ENCODE measurements around the gene RNF141.

The RNF141 gene

GRCh38 chr11:10496296-10496936, 44.6 kb downstream of the RNF141 start:
- no peak for DNase-seq

- no peak for DNase-seq
Observed at GRCh38 chr11:10495464-10495786, 45.6 kb downstream of the RNF141 start.

GRCh38 chr11:10494636-10495463, 46.1 kb downstream of the RNF141 start:
- DNase-seq: no peak

GRCh38 chr11:10493041-10493663, 47.8 kb downstream of the RNF141 start:
- DNase-seq: no peak

- no peak for DNase-seq
Observed at GRCh38 chr11:10492084-10492483, 48.9 kb downstream of the RNF141 start.

- DNase-seq: no peak
Observed at GRCh38 chr11:10490398-10491241, 50.4 kb downstream of the RNF141 start.

- no peak for DNase-seq
Observed at GRCh38 chr11:10490032-10490397, 51.0 kb downstream of the RNF141 start.

DNA sequence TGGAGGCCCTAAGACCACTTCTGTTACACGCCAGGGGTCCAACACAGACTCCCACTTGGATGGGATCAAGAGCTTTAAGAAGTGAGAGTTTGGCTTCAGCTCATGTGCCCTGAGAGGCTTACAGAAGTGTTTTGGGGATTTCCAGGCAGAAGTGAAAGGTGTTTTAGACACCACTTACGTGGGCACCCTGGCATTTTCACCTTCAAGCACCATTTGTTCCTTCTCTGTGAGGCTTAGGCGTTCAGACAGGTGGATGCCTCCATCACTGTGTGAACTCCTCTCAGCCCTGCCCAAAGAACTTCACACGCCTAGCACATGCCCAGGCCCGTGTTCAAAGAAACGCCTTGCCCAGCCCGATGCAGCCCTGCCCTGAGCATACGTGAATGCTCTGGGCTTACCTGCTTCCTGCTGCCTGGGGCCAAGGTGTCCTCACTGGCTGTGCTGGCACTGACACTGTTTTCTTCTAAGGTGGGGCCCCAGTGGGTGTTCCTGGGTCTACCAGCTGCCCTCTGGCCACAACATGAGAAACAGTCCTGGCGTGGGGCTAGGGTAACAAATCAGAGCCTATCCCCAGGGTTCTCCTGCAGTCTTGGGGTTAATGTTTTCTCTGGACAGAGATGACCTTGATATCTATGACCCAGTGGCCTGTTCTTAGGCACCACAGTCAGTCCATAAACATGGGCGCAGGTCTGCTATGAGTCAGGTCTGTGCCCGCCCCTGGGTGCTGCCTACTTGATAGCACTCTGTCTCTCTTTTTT, 51.9 kb downstream of the RNF141 start:
- DNase-seq: peak in 1 of 2 experiments; percentile 1

DNA sequence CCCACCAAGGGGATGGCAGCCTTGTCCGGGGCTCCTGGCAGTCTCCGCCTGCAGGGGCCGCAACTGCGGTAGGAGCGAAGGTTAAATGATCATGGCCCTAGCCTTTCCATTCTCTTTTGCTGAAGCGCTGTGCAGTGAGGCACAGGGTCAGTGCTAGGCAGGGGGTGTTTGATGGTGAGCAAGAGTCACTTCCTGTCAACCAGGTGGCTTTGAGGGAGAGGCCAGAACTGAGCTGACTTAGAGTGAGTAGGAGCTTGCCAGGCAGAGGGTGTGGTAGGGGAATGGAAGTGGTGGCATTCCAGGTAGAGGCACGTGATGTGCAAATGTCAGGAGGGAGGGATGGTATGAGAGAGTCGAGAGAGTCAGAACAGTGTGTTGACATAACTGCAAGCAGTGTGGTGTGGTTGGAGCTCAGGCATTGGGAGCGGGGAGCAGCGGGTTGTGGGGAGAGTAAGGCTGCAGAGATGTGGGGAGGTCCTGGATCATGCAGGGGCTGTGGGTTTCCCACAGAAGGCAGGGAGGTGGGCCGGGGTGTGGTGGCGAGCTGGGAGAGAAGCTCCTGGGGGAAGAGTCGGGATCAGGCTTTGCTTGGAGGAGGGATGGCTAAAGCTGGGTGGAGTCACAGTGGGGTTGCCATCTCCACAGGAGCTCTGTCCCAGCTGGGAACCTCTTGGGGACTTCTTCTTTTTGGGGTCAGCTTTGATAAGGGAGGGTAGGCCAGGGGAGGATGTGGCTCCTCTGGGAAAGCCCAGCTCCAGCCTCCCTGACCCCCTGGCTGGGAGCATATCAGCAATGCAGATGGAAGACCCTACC, 52.7 kb downstream of the RNF141 start:
- DNase-seq: peak in 1 of 2 experiments; percentile 2

- DNase-seq: peak in 1 of 2 experiments; percentile 1
Observed at GRCh38 chr11:10487002-10487647, 53.9 kb downstream of the RNF141 start.

GRCh38 chr11:10486161-10486840, 54.7 kb downstream of the RNF141 start:
- no peak for DNase-seq

GRCh38 chr11:10485646-10486045, 55.3 kb downstream of the RNF141 start:
- DNase-seq: no peak

DNA sequence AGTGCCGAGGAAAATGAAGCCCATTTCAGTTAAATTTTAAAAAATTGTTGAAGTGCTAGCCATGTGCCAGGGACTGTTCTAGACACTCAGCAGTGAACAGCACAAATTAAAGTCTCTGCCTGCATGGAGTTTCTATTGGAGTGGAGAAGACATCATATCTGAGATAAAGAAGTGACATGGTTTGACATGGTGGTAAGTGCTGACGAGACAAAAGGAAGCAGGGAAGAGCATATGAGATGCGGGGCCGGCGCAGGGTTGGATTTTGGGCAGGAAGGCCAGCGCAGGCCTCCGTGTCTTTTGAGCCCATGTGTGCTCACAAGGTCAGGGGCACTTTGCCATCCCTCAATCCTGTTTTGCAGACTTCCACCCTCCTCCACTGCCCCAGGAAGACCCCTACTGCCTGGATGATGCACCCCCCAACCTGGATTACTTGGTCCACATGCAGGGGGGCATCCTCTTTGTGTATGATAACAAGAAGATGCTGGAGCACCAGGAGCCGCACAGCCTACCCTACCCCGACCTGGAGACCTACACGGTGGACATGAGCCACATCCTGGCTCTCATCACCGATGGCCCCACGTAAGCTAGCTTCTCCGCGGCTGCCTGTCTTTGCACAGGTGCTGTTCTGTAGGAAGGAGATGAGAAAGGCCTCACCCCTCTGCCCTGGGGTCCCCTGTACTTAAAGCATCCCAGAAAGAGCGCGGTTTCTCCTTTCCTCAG, 56.4 kb downstream of the RNF141 start:
- no peak for DNase-seq

- DNase-seq: no peak
Observed at GRCh38 chr11:10483584-10483983, 57.4 kb downstream of the RNF141 start.

DNA sequence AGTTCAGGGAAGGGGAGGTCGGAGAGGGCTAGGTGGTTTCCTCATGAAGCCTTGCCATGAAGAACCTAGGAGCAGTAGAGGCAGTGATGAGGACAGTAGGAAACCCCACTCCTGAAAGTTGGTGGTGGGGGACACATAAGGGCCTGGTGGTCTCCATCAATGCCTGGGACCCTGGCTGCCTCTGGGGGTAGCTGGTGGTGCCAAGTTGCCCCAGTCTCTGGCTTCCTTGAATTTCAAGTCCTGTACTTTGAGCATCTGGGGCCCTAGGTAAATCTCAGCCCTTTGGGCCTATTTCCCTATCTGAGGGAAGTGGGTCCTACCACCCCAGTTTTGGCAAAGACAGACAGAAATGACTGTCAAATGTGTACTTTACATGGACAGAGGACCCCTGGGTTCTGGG, 57.8 kb downstream of the RNF141 start:
- DNase-seq: no peak

GRCh38 chr11:10481560-10482349, 59.2 kb downstream of the RNF141 start:
- DNase-seq: no peak

DNA sequence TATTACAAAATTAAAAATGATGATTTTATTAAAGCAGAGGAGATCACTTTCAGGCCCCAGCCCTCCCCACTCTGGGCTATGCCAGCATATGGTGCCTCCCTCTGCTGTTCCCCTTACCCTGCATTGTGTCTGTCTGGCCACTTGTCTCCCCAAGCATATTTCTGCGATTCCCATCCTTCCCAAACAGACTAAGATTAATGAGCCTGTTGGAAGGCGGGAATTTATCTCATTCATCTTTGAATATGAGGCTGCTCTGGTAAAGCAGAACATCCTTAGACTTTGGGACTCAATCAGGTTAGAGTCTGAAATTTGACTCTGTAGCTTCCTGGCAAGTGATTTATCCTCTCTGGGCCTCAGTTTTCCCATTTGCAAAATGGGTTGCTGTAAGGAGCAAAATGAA, 60.2 kb downstream of the RNF141 start:
- DNase-seq: no peak

GRCh38 chr11:10480026-10480425, 61.0 kb downstream of the RNF141 start:
- DNase-seq: no peak
